GM12872 (cell line): ENCODE measurements around the gene B3GLCT.

Source experiments
- TF ChIP-seq, protein P1 (sequence below): IDR thresholded peaks from 3 replicates; pipeline ENCODE4 v1.5.1; 2011; ENCODE audit warnings: low read depth, mild to moderate bottlenecking, low read length, moderate library complexity; ENCODE audit not compliant: insufficient read depth

The B3GLCT gene

DNA sequence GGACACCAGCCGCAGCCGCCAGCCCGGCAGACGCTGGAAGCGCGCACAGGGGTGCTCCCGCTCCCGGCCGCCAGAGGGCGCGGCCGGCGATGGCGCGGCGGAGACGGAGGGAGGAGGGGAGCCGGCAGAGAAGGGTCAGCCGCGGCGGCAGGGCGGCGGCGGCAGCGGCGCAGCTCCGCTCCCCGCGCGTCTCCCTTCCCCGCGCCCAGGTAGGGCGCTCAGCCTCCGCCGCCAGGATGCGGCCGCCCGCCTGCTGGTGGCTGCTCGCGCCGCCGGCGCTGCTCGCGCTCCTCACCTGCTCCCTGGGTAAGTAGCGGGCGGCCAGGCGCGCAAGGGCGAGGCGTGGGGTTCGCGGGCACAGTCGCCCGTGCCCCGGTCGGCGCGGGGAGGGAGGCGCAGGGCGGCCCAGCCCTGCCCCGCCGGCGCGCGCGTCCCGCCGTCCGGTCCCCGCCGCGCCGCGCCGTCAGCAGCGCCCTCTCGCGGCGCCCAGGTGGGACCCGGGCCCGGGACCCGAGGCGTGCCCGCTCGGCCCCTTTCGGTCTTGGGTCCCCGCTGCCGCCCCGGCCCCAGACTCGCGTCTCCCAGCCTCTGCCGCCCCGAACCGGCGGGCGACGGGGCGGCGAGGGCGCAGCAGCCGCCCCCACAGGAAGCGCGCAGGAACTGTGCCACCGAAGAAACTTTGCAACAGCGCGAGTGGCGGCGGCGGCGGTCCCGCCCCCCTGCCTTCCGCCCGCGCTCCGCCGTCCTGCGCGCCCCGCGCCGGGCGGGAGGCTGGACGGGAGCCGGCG lies at the start of gene B3GLCT:
Gene B3GLCT (plus strand): TSS at position 127 of the 788 bp plus-strand sequence. CDS start 110 bp downstream, at position 237.
- TF ChIP-seq, protein P1, sequence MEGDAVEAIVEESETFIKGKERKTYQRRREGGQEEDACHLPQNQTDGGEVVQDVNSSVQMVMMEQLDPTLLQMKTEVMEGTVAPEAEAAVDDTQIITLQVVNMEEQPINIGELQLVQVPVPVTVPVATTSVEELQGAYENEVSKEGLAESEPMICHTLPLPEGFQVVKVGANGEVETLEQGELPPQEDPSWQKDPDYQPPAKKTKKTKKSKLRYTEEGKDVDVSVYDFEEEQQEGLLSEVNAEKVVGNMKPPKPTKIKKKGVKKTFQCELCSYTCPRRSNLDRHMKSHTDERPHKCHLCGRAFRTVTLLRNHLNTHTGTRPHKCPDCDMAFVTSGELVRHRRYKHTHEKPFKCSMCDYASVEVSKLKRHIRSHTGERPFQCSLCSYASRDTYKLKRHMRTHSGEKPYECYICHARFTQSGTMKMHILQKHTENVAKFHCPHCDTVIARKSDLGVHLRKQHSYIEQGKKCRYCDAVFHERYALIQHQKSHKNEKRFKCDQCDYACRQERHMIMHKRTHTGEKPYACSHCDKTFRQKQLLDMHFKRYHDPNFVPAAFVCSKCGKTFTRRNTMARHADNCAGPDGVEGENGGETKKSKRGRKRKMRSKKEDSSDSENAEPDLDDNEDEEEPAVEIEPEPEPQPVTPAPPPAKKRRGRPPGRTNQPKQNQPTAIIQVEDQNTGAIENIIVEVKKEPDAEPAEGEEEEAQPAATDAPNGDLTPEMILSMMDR: peak; percentile 86

DNA sequence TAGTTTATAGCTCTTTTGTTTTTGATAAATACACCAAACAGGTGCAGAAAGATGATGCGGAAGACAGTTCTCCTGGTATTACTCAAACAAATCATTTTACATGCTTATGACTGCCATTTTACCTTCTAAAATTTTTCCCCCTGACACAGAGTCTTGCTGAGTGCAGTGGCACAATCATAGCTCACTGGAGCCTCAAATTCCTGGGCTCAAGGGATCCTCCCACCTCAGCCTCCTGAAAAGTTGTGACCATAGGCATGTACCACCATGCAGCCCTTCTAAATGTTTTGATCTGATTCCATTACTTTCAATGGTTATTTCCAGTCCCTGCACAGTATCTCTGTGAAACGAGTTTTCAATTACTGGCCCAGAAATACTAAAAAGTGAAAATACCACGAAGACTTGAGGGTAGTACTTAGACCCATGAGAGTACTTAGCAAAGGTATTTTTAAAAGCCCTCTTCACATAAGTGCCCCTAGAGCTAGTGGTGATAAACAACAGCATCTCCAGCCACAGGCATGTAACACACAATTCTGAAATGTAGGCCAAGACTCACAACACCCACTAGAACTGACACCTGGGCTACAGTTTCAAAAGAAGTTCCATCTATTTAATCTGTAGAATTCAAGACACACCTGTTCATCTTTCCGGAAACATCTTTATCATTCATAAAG lies 49.3 kb upstream of the B3GLCT start:
- TF ChIP-seq, protein P1: no peak

DNA sequence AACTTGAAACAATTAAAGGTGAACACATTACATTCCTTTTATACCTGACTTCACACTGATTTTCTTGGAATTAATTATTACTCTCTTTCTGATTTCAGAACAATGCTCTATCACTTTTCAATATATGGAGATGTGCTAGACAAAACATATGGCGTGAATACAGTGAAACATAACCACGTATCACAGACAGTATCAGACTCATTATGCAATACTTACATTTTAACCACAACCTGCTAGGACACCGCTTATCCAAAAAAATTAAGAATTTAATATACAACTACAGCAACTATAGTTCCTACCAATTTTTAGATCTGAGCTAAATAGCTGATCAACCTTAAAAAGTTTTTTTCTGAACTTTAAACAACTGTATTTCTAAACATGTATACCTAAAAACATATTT lies 47.9 kb upstream of the B3GLCT start:
- TF ChIP-seq, protein P1: no peak

DNA sequence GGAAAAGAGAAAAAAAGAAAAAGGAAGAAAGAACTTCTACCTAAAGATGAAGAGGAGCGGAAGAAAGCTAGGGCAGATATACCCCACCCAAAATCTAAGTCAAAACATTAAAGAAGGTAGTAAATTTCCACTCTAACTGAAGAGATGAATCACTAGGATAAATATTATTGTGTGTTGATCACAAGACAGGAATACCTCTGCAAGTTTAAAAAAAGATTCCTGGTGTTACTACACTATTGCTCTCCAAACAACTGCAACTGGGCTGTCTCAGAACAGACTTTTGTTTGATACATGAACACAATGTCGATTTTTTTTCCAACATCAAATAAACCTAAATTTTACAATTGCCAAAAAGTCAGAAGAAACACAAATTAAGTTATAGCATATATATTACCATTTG lies 44.8 kb upstream of the B3GLCT start:
- TF ChIP-seq, protein P1: no peak

DNA sequence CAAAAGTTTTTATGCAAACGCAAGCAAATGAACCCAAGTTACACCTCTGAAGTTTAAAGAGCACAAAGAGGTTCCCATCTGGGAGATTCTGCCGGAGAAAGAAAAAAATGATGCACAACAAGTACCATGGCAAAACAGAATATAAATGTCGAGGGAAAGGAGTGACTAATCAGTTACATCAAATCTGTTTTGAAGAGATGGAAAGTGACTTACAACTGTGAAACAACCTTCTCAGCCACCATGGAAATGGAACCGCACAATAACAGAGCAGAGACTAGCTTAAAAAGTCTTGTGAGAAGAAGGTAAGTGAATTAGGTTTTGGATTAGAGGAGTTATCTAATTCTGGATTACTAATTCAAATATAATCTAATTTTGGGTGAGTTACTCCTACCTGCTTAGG lies 40.5 kb upstream of the B3GLCT start:
- TF ChIP-seq, protein P1: no peak

DNA sequence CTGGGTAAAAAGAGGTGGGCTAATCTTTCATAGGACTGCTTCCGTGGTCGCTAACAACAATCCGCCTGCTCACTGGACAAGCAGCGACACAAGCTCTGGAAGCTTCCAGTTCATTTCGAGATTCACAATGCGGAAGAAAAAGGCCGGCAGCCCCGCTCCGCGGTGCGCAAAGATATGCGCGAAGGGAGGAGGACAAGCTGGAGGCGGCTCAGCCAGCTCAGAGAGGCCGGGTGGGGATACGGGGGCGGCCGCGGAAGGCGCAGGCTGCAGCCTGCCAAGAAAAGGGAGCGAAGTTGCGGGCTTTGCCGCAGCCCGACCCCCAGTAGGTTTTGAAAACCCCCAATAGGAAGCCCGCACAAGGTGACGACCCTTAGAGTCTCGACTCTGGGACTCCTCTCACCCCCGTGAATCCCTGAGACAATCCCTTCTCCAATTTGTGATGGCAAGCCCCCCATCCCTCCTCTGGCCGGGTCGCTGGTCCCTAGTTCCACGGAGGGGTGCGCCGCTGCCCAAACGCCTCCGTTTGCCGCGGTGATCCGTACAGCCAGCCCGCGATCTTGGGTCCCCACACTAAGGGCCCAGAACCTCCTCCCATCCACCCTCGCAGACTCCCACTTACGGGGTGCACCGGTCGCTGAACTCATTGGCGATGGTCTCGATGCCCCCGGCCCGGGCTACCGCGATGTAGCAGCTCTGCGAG lies 38.8 kb upstream of the B3GLCT start:
- TF ChIP-seq, protein P1: no peak

DNA sequence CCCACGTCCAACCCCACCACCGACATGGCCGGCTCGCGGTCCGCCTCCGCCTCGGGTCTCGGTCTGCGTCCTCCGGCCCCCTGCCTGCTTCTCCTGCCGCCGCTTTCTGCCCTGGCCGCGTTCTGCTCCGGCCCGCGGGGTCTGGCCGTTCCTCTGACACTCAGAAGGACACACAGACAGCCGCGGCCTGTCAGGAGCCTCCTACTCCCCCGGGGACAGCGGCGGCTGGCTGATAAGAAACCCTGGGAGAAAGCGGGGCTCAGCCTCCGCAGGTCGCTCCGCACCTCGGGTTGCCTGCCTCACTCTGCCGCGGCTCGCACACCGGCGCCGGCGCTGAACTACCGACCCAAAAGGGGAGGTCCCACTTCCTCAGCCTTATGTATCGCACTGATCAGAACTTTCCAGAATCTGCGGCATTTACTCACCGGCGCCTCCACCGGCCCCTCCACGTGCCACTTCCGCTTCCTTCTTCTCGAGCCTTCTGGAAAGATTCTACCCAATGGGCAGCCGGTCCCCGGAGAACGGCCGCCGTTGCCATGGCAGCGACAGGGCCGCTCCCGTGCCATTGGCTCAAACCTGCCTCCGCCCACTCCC lies 38.1 kb upstream of the B3GLCT start, which contains the start of gene HSPH1:
Gene HSPH1 (minus strand): TSS at position 348 of the 594 bp plus-strand sequence. CDS start 322 bp downstream, at position 26.
- TF ChIP-seq, protein P1: peak; percentile 43; the same call in 2 of the 3 replicates
